HL-60/S4 (cell line): ENCODE data around the gene SPTLC2.

Experiments used
- in situ Hi-C: fragments of 300-500 bp; cut with MboI; formaldehyde crosslinking; loops from 2 replicates; pipeline ENCODE4 v1.14.3; 2022; ENCODE audit warnings: low sequenced_read_pairs

Gene SPTLC2

DNA sequence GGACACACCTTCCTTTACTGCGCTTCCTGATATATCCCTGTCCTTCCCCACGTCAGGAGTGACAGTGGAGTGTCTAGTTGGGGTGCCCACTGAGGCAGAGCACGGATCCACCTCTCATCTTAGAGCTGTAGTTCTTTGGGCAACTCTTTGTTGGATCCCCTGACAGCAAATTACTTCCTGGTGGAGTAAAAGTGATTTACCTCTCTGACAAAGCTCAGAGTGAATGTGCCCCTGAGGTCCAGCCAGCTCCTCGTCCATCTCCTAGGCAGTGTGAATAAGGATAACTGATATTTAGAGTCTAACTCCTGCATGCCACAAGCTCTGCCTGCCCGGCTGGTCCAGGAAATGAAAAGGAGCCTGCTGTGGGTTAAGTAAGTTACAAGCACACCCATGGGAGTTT is 142.5 kb downstream of the SPTLC2 start:
- in situ Hi-C loops: no loop called here

DNA sequence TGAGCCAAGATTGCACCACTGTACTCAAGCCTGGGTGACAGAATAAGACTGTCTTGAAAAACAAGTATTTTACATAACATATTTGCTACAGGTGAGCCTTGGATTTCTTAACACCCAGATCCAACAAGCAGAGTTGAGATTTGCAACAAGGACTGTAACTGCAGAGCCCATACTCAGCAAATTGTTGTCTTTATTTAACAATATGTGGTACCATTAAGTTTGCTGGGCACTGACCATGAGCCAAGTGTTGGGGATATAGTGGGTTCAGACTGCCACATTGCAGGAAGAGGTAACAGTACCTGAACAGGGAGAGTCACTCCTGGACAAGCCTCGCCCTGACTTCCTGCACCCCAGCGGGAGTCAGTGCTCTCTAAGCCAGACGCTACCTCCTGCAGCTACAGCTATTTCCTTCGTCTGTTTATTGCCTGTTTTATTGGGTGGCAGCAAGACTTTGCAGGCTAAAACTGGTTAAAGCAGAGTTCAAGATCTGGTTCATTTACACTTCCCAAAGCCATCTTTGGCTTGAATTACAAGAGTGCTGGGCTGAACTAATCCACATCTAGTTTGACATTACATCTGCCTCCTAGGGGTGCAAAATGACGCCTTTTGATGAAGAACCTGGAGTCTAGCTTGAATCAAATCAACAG is 146.1 kb downstream of the SPTLC2 start:
- in situ Hi-C loops: no loop called here

DNA sequence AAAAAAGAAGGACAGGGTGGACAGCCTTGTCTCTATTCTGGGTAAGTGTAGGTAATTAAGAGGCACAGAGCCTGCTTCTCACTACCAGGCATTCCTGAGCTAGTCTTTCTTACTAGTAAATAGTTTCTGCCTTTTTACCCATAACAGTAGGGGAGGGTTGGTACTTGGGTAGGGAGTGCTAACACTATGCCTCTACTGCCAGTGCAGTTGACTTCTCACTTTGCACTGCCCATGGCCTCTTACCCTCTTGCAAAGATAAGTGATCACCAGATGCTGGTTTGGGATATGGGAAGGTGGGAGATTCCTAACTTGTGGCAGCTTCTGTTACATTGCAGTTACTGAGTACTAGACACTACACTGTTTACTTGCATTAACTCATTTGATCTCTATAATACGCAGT is 146.9 kb downstream of the SPTLC2 start:
- in situ Hi-C loops: no loop called here

DNA sequence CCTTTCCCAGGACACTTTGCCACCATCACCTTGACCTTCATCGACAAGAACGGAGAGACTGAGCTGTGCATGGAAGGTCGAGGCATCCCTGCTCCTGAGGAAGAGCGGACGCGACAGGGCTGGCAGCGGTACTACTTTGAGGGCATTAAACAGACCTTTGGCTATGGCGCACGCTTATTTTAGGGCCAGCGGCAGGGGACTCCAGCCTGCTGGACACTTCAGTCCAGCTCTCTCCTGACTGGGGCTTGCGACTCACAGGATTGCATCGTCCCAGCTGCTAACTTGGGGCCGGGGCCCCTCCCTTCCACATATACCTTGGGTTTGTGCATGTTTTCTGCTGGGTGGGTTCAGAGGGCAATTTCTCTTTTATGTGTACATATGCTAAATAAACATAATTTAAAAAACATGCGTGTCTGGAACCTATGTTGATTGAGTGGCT is 147.4 kb downstream of the SPTLC2 start:
- in situ Hi-C loops: no loop called here

DNA sequence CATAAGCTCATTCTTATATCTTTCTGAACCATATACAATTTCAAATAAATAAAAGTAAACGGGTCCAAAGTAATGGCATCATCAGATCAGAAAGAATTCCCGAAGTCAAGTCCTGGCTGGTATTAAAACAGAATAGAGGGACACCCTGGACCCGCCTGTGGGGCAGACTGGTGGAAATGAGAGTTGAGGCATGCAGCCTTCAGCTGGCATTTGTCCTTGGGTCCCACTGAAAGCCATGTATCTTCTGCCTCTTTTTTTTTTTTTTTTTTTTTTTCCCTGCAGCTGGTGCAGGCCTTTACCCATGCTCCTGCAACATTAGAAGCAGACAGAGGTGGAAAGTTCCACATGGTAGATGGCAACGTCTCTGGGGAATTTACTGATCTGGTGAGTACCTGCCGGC is 148.6 kb downstream of the SPTLC2 start:
- in situ Hi-C loops: no loop called here

DNA sequence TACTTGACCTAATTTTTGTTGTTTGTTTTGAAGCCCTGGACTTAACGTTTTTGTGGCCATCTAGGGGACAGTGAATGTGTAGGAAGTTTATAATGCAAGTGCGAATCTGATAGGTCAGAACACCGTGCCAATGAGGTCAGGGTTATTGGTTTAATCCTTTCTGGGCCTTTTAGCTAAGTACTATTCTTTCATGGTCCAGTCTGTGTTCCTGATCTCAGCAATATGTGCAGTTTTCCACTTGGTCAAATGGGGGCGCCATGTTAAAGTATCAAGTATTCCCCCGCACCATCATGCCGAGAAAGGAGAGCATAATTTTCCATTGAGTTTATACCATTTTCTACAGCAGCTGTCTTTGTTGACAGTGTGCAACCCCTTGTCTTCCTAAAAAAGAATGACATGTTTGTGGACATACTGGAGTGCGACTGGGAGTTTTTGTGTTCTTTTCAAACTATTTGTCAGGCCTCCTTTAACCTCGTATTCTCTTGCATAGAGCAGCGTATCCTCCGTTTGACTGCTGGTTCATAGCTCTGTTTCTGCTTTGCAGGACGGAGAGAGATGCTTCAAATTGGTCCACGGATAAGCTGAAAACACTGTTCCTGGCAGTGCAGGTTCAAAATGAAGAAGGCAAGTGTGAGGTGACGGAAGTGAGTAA is 157.2 kb downstream of the SPTLC2 start:
- in situ Hi-C loops: no loop called here

DNA sequence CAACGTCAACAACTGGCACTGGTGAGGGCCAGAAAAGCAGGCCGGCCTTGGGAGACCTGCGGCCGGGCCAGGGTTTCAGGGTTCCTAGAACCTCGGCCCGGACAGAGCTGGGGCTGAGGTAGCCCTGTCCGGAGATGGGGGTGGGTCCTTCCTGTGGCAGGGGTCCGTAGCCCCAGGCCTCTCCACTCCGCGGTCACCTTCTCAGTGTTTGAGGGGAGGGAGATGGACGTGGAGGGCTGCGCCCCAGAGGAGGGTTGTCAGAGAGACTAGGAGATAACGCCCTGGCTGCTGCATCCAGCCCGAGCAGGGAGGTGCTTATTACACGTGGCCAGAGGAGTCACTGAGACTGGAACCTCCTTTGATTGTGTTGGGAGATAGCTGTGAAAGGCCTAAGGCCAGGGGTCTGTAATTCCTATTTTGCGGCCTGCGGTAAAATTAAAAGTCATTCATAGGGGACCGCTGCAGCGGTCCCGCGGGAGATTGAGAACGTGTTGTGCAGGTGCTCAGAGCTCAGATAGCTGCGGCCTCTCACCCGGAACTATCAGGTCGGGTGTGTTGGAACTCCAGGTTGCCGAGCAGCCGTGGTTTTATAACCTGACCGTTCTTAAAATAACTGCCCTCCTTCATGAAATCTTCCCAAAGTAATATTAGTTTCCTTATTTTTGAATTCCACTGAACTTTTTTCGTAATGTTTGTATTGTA is 158.0 kb downstream of the SPTLC2 start:
- in situ Hi-C loops: no loop called here

DNA sequence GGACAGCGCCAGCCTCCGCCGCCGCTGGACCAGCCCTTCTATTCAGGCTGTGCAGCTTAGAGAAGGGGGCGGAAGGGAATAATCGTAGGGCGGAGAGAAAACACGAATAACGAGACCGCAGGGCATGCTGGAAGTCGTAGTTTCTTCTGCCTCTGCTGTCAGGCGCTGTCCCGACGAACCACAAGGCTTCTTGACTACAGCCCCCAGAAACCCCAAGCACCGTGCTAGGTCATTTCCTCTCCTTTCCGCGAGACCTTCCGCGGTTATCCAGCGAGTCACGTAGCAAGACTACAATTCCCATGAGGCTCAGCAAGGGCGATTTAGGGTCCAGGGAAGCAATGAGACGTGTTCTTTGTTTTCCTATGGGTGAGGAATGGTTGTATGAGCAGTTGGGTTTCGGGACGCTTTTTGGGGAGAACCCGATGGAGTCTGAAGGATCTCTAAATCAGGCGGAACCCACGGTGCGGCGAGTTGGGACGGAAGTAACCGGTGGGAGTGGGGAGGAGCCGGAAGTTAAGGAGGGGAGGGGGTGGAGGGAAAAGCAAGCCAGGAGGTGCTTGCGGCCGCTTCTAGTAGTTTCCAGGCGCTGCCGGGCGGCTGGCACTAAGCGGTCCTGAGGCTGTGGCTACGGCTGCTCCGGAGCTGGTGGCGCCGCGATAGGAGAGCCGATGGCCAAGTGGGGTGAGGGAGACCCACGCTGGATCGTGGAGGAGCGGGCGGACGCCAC is 158.8 kb downstream of the SPTLC2 start, which contains the start of the genes AHSA1 and VIPAS39:
Gene AHSA1 (plus strand): TSS at position 572 of the 727 bp plus-strand sequence. CDS start 97 bp downstream, at position 669.
Gene VIPAS39 (minus strand): TSS at position 80 of the 727 bp plus-strand sequence. CDS start 3,499 bp downstream, outside the sequence.
- in situ Hi-C loops: no loop called here

DNA sequence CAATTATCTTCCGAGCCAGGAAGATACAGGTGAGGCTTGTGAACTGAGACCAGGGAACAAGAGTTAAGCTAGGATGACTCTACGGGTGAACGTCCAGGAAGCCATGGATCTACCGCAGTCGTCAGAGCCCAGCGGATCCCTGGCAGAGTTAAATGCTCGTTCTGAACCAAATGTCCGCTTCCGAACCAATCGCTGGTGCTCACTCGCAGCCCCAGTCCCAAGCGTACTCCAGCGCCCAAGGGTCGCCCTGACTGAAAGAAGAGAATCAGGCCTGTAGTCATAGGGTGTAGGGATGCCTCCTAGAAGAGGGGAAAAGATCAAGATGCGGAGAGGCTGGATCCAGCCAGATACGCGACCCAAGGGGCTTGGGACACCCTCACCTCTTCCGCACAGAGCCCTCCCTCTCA is 159.3 kb downstream of the SPTLC2 start:
- in situ Hi-C loops: no loop called here
